PFSK-1 (cell line): ENCODE data around the gene IL25.

Experiments used
- FOXP2 ChIP-seq: optimal IDR thresholded peaks from 2 replicates; pipeline ENCODE3; 2011; ENCODE audit warnings: borderline replicate concordance, control low read depth, inconsistent platforms; ENCODE audit not compliant: insufficient read depth; ENCODE audit errors: extremely low read length, extremely low read depth
- POLR2AphosphoS5 ChIP-seq: IDR thresholded peaks from 2 replicates; pipeline ENCODE4 v1.6.1; 2012; ENCODE audit warnings: low read depth, mild to moderate bottlenecking, control low read depth, low read length, moderate library complexity
- REST ChIP-seq, 2 experiments: IDR thresholded peaks; 2 replicates each; pipeline versions ENCODE4 v1.6.1 to v1.8.0; 2011 to 2012; ENCODE audit warnings: low read depth in 2 of 2, low read length in 2 of 2, control low read depth in 1 of 2, inconsistent platforms in 1 of 2, mild to moderate bottlenecking in 1 of 2, moderate library complexity in 1 of 2; ENCODE audit not compliant: insufficient read depth in 1 of 2
- SIN3A ChIP-seq: IDR thresholded peaks from 2 replicates; pipeline ENCODE4 v1.6.1; 2012; ENCODE audit warnings: mild to moderate bottlenecking, low read length, moderate library complexity, borderline replicate concordance; ENCODE audit not compliant: insufficient read depth
- TAF1 ChIP-seq: IDR thresholded peaks from 2 replicates; pipeline ENCODE4 v1.6.1; 2012; ENCODE audit warnings: low read length, control low read depth, borderline replicate concordance; ENCODE audit not compliant: insufficient read depth

IL25 gene

GRCh38 chr14:23382276-23382675 is 9.7 kb downstream of the IL25 start:
- no peak for TF ChIP-seq FOXP2
- no peak for TF ChIP-seq TAF1
- TF ChIP-seq POLR2AphosphoS5, result no peak
- no peak for TF ChIP-seq SIN3A
- TF ChIP-seq REST (IDR thresholded peaks at IDR 0.05; ENCODE audit: insufficient read depth in 1 of 2, low read depth in 2 of 2, low read length in 2 of 2), result no peak

- TF ChIP-seq REST (IDR thresholded peaks at IDR 0.05; ENCODE audit: insufficient read depth in 1 of 2, low read depth in 2 of 2, low read length in 2 of 2) (no peak), FOXP2 (no peak)
Measured at GRCh38 chr14:23382731-23383440, 10.3 kb downstream of the IL25 start.

GRCh38 chr14:23384364-23385080 is 11.9 kb downstream of the IL25 start:
- TF ChIP-seq POLR2AphosphoS5, result no peak
- TF ChIP-seq REST (IDR thresholded peaks at IDR 0.05; ENCODE audit: insufficient read depth in 1 of 2, low read depth in 2 of 2, low read length in 2 of 2), result no peak

GRCh38 chr14:23385244-23385641 is 12.6 kb downstream of the IL25 start:
- TF ChIP-seq FOXP2, result no peak
- TF ChIP-seq TAF1, result no peak
- TF ChIP-seq SIN3A, result no peak
- TF ChIP-seq REST (IDR thresholded peaks at IDR 0.05; ENCODE audit: insufficient read depth in 1 of 2, low read depth in 2 of 2, low read length in 2 of 2), result no peak
- TF ChIP-seq POLR2AphosphoS5, result no peak
